ENCODE data around the gene HELZ. TPM values are rescaled to one million over a fixed set of nuclear protein-coding genes. Genes with fewer than 3 reads are reported as not detected.
"Not testable (repeated sequence)": the region's sequence is repeated elsewhere in the genome, so short reads cannot be mapped to it uniquely, and the experiment has no call there.

Gene HELZ
- 247 TPM for total RNA-seq

GRCh38 chr17:67245073-67245693, at the start of gene HELZ:
Gene HELZ, minus strand, starts transcription at chr17:67245196. Its CDS starts 26,392 bp downstream, at chr17:67218804.
- Histone ChIP-seq H3K4me1 (ENCODE audit: insufficient read depth, low read length) (peaks cover 48% of the 10 kb centered on the region), H3K9me3 (ENCODE audit: low read depth, low read length) (no peaks in the 10 kb centered on the region), H3K27me3 (ENCODE audit: insufficient read depth, low read length) (peaks cover 2% of the 10 kb centered on the region), H3K4me3 (ENCODE audit: low read length) (peak within 1 kb of the TSS; percentile 90)

- H3K4me1 ChIP-seq (ENCODE audit: insufficient read depth, low read length): peaks cover 10% of the 10 kb centered on the region
- H3K4me3 ChIP-seq (ENCODE audit: low read length): no peak overlapping the region
- H3K27me3 ChIP-seq (ENCODE audit: insufficient read depth, low read length): no peaks in the 10 kb centered on the region
- no peaks in the 10 kb centered on the region for H3K9me3 ChIP-seq (ENCODE audit: low read depth, low read length)
Measured at GRCh38 chr17:67293251-67294203, 48.5 kb upstream of the HELZ start.

GRCh38 chr17:67290711-67291291, 45.8 kb upstream of the HELZ start:
- Histone ChIP-seq H3K27me3 (ENCODE audit: insufficient read depth, low read length) (no peaks in the 10 kb centered on the region), H3K4me1 (ENCODE audit: insufficient read depth, low read length) (peaks cover 10% of the 10 kb centered on the region), H3K4me3 (ENCODE audit: low read length) (no peak overlapping the region), H3K9me3 (ENCODE audit: low read depth, low read length) (no peaks in the 10 kb centered on the region)

GRCh38 chr17:67290244-67290643, 45.2 kb upstream of the HELZ start:
- Histone ChIP-seq H3K27me3 (ENCODE audit: insufficient read depth, low read length) (no peaks in the 10 kb centered on the region), H3K9me3 (ENCODE audit: low read depth, low read length) (no peaks in the 10 kb centered on the region), H3K4me3 (ENCODE audit: low read length) (no peak overlapping the region), H3K4me1 (ENCODE audit: insufficient read depth, low read length) (peaks cover 10% of the 10 kb centered on the region)

- peaks cover 10% of the 10 kb centered on the region for H3K4me1 ChIP-seq (ENCODE audit: insufficient read depth, low read length)
- H3K27me3 ChIP-seq (ENCODE audit: insufficient read depth, low read length): no peaks in the 10 kb centered on the region
- H3K4me3 ChIP-seq (ENCODE audit: low read length): no peak overlapping the region
- no peaks in the 10 kb centered on the region for H3K9me3 ChIP-seq (ENCODE audit: low read depth, low read length)
Measured at GRCh38 chr17:67289181-67289876, 44.3 kb upstream of the HELZ start.

- H3K4me3 ChIP-seq (ENCODE audit: low read length); H3K9me3 ChIP-seq (ENCODE audit: low read depth, low read length); H3K4me1 ChIP-seq (ENCODE audit: insufficient read depth, low read length): not testable (repeated sequence)
Measured at GRCh38 chr17:67286826-67287225, 41.8 kb upstream of the HELZ start.

GRCh38 chr17:67285360-67285759, 40.4 kb upstream of the HELZ start:
- H3K4me1 ChIP-seq (ENCODE audit: insufficient read depth, low read length): no peaks in the 10 kb centered on the region
- no peak overlapping the region for H3K4me3 ChIP-seq (ENCODE audit: low read length)
- no peaks in the 10 kb centered on the region for H3K27me3 ChIP-seq (ENCODE audit: insufficient read depth, low read length)
- no peaks in the 10 kb centered on the region for H3K9me3 ChIP-seq (ENCODE audit: low read depth, low read length)

More at GRCh38 chr17:67286826-67287225, 41.8 kb upstream of the HELZ start:
- not testable (repeated sequence) for H3K27me3 ChIP-seq (ENCODE audit: insufficient read depth, low read length)

- Histone ChIP-seq H3K9me3 (ENCODE audit: low read depth, low read length) (no peaks in the 10 kb centered on the region), H3K4me3 (ENCODE audit: low read length) (no peak overlapping the region), H3K4me1 (ENCODE audit: insufficient read depth, low read length) (no peaks in the 10 kb centered on the region), H3K27me3 (ENCODE audit: insufficient read depth, low read length) (no peaks in the 10 kb centered on the region)
Measured at GRCh38 chr17:67283731-67284516, 38.9 kb upstream of the HELZ start.

GRCh38 chr17:67281743-67282142, 36.7 kb upstream of the HELZ start:
- no peaks in the 10 kb centered on the region for H3K4me1 ChIP-seq (ENCODE audit: insufficient read depth, low read length)
- no peaks in the 10 kb centered on the region for H3K27me3 ChIP-seq (ENCODE audit: insufficient read depth, low read length)

GRCh38 chr17:67281053-67281452, 36.1 kb upstream of the HELZ start:
- Histone ChIP-seq H3K4me3 (ENCODE audit: low read length) (no peak overlapping the region), H3K9me3 (ENCODE audit: low read depth, low read length) (no peaks in the 10 kb centered on the region), H3K4me1 (ENCODE audit: insufficient read depth, low read length) (no peaks in the 10 kb centered on the region), H3K27me3 (ENCODE audit: insufficient read depth, low read length) (no peaks in the 10 kb centered on the region)

More at GRCh38 chr17:67281743-67282142, 36.7 kb upstream of the HELZ start:
- no peaks in the 10 kb centered on the region for H3K9me3 ChIP-seq (ENCODE audit: low read depth, low read length)
- no peak overlapping the region for H3K4me3 ChIP-seq (ENCODE audit: low read length)

- H3K9me3 ChIP-seq (ENCODE audit: low read depth, low read length): no peaks in the 10 kb centered on the region
- H3K4me3 ChIP-seq (ENCODE audit: low read length): no peak overlapping the region
- no peaks in the 10 kb centered on the region for H3K4me1 ChIP-seq (ENCODE audit: insufficient read depth, low read length)
- H3K27me3 ChIP-seq (ENCODE audit: insufficient read depth, low read length): no peaks in the 10 kb centered on the region
Measured at GRCh38 chr17:67280279-67280678, 35.3 kb upstream of the HELZ start.

- Histone ChIP-seq H3K4me3 (ENCODE audit: low read length) (no peak overlapping the region), H3K27me3 (ENCODE audit: insufficient read depth, low read length) (no peaks in the 10 kb centered on the region), H3K9me3 (ENCODE audit: low read depth, low read length) (no peaks in the 10 kb centered on the region), H3K4me1 (ENCODE audit: insufficient read depth, low read length) (no peaks in the 10 kb centered on the region)
Measured at GRCh38 chr17:67279115-67279514, 34.1 kb upstream of the HELZ start.

GRCh38 chr17:67278363-67278762, 33.4 kb upstream of the HELZ start:
- Histone ChIP-seq H3K27me3 (ENCODE audit: insufficient read depth, low read length) (no peaks in the 10 kb centered on the region), H3K9me3 (ENCODE audit: low read depth, low read length) (no peaks in the 10 kb centered on the region), H3K4me1 (ENCODE audit: insufficient read depth, low read length) (no peaks in the 10 kb centered on the region), H3K4me3 (ENCODE audit: low read length) (no peak overlapping the region)

GRCh38 chr17:67276075-67276474, 31.1 kb upstream of the HELZ start:
- peaks cover 2% of the 10 kb centered on the region for H3K4me1 ChIP-seq (ENCODE audit: insufficient read depth, low read length)
- no peaks in the 10 kb centered on the region for H3K27me3 ChIP-seq (ENCODE audit: insufficient read depth, low read length)
- no peaks in the 10 kb centered on the region for H3K9me3 ChIP-seq (ENCODE audit: low read depth, low read length)
- no peak overlapping the region for H3K4me3 ChIP-seq (ENCODE audit: low read length)
